Embryonic facial prominence (tissue), 1 donor: ENCODE results near the gene SSC4D.
"Not testable (repeated sequence)": the region's sequence is repeated elsewhere in the genome, so short reads cannot be mapped to it uniquely, and the experiment has no call there.

ENCODE experiments used
- DNase-seq: peaks from one replicate; pipeline ENCODE4 v3.0.0-alpha.2; 2016; ENCODE audit errors: extremely low spot score

Gene SSC4D

DNA sequence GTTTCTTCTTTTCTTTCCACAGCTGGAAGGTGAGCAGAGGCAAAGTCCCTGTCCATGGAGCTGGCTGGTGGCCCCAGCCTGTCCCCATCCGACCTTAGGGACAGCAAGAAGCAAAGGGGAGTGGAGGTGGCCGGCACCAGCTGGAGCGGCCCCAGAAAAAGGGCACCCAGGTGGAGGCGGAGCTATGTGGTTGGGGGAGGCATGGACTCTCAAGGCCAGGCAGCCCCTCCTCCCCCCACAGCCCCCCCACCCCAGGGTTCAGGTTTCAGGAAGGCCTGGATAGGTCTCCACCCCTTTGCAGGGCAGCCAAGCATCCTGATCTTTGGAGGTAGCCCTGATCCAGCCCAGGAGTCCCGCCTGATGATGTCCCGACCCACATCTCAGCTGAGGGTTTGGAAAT is at the start of gene SSC4D:
Gene SSC4D, minus strand, starts transcription at position 161 of the 400 bp plus-strand sequence. CDS start 5,258 bp downstream, outside the sequence.
- DNase-seq, result no peak

DNA sequence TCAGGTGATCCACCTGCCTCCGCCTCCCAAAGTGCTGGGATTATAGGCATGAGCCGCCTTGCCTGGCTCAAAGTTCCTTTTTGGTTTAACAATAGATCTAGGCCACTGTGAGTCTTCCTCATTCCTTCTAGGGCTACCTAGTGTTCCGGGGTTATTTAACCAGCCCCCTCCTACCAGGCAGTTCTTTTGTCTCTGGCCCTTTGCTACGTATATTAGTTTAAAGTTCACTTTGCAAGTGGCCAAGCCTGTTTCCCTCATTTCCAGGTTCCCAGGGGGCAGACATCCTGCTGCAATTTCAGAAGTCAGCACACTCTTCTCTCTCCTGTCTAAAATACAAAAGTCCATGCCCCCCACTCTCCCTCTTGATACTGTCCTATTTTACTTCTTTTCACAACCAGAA is 49.0 kb upstream of the SSC4D start:
- DNase-seq, result not testable (repeated sequence)

- DNase-seq, result not testable (repeated sequence)
Observed at GRCh38 chr7:76457017-76457416, 47.5 kb upstream of the SSC4D start.

GRCh38 chr7:76445577-76446008 is 36.1 kb upstream of the SSC4D start:
- not testable (repeated sequence) for DNase-seq

DNA sequence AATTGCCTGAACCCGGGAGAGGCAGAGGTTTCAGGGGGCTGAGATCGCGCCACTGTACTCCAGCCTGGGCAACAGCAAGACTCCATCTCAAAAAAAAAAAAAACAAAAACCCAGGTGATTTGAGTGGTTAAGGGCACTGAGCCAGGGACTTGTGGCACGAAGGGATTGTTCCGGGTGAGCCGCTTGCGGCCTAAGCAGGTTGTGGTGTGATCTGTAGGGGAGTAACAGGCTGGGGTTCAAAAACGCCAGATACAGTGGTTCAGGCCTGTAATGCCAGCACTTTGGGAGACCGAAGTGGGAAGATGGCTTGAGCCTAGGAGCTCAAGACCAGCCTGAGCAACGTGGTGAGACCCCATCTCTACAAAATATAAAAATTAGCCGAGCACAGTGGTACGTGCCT is 34.3 kb upstream of the SSC4D start:
- not testable (repeated sequence) for DNase-seq

DNA sequence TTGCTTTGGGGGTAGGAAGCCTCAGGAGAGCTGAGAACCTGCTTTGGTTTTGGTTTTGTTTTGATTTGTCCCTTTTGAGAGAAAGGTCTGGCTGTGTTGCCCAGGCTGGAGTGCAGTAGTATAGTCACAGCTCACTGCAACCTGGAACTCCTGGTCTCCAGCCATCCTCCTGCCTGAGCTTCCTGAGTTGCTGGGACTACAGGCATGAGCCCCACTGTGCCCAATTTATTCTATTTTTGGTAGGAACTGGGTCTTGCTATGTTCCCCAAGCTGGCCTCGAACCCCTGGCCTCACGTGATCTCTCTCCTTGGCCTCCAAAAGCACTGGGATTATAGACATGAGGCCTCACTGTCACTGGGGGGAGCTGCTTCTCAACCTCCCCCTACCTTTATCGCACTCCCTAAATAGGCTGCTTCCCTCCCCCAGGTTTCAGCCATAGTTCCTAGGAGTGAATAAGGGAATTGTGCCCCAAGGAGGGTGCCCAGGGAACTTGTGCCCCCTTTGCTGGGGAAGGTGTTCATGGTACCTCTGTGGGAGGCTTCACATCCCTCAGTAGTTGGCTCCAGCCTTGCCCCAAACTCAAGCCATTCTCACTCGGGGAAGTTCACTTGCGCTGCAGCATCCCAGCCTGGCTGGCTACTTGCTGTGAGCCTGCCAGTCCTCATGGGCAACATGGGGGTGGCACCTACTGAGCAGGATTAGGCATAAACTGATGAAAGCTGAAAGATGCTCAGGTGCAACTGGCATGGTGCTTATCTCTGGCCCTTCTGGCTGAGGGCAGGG is 33.4 kb upstream of the SSC4D start:
- not testable (repeated sequence) for DNase-seq

- not testable (repeated sequence) for DNase-seq
Observed at GRCh38 chr7:76441792-76442191, 32.3 kb upstream of the SSC4D start.

GRCh38 chr7:76440404-76440803 is 30.9 kb upstream of the SSC4D start:
- not testable (repeated sequence) for DNase-seq

- not testable (repeated sequence) for DNase-seq
Observed at GRCh38 chr7:76439120-76439888, 29.8 kb upstream of the SSC4D start.

DNA sequence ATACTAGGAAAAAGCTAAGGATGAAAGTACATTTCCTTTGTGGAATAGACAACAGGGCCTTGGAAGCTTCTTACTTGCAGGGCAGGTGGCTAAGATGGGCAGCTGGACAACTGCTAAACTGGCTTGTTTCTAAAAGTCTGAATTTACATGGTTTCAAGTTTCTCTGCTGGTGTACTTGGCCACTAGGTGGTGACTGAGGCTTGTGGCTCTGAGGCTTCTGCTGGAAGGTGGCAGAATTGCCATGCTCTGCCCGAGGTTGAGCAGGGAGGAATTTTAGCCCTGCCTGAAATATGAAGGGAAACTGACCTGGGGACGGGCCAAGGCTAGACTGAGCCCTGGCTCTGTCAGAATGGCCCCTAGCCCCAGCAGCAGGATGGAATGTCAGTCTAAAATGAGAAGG is 28.4 kb upstream of the SSC4D start:
- DNase-seq, result peak; percentile 34

- DNase-seq, result no peak
Observed at GRCh38 chr7:76430836-76431235, 21.3 kb upstream of the SSC4D start.

GRCh38 chr7:76430211-76430610 is 20.7 kb upstream of the SSC4D start:
- DNase-seq, result no peak

GRCh38 chr7:76428868-76429805 is 19.6 kb upstream of the SSC4D start:
- no peak for DNase-seq

DNA sequence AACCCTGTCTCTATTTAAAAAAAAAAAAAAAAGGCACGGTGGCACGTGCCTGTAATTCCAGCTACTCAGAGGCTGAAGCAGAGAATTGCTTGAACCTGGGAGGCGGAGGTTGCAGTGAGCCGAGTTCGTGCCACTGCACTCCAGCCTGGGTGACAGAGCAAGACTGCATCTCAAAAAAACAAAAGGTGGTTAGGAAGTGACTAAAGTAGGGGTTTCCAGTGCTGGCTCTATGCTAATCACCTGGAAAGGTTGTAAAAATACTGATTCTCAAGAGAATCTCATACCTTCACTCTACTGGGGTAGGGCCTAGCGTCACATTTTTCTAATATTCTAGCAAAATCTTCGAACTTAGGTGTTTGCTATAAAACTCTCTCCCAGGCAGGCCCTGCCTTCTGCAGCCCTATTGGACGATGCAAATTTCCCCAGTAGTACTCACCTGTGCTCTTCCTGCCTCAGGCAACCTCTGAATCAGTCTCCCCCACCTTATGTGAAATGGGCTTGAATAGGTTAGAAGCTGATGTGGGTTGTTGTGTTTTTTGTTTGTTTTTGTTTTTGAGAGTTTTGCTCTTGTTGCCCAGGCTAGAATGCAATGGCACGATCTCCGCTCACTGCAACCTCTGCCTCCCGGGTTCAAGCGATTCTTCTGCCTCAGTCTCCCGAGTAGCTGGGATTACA is 18.8 kb upstream of the SSC4D start:
- DNase-seq, result no peak

DNA sequence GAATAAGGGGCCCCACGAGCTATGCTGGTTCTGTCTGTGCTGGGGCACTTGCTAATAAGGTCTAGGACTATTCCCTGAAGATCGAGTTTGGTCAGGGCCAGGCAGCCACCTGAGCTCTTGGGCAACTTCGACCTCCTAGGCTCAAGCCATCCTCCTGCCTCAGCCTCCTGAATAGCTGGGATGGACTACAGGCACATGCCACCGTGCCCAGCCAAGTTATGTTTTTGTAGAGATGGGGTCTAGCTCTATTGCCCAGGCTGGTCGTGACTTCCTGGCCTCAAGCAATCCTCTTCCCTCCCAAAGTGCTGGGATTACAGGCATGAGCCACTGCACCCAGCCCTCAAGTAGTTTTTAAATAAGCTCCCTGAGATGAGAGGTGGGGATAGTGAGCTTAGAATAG is 18.1 kb upstream of the SSC4D start:
- DNase-seq, result no peak

DNA sequence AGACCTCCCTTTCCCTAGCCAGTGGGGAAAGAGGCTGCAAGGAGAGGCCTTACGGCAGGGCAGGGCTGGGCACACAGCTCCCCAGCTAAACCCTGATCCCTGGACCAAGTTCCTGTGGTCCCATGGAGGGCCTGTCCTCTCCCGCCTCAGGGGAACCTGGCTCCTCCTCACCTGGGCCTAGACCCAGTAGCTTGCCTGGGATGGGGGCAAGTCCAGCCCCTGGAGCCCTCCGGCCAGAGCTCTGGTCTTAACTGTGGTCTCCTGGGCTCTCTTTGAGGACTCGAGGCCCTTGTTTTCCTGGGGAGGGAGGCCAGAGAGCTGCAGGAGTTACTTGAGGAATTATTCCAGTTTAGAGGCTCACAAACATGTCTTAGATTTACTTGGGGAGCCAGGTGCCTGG is 16.7 kb upstream of the SSC4D start:
- no peak for DNase-seq

DNA sequence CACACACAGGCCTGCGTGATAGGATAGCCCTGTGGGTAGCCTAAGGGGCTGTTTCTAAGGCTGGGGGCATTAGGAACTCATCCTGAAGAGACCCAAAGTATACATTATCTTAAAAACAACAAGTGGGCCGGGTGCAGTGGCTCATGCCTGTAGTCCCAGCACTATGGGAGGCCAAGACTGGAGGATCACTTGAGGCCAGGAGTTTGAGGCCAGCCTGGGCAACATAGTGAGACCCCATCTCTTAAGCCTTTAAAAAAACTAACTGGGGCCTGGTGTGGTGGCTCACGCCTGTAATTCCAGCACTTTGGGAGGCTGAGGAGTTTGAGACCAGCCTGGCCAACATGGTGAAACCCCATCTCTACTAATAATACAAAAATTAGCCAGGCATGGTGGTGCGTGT is 16.1 kb upstream of the SSC4D start:
- DNase-seq, result not testable (repeated sequence)

- DNase-seq, result no peak
Observed at GRCh38 chr7:76425156-76425555, 15.7 kb upstream of the SSC4D start.

DNA sequence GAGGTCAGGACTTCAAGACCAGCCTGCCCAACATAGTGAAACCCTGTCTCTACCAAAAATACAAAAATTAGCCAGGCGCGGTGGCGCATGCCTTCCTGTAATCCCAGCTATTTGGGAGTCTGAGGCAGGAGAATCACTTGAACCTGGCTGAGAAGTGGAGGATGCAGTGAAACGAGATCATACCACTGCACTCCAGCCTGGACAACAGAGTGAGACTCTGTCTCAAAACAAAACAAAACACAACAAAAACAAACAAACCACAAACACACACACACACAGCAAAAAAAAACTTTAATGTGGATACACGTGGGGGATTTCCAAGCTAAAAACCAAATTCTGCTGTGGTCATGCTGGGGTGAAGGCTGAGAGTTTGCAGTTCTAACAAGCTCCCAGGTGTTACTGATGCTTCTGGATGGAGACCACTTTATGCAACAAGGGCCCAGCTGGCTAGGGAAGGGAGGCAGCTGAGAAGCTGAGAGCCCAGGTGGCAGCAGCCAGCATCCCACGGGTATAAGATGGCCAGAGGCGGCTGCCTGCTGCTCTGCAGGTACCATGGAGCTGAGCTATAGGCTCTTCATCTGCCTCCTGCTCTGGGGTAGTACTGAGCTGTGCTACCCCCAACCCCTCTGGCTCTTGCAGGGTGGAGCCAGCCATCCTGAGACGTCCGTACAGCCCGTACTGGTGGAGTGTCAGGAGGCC is 15.1 kb upstream of the SSC4D start, which contains the start of gene ZP3:
Gene ZP3, plus strand, starts transcription at position 538 of the 699 bp plus-strand sequence. Its CDS starts 15 bp downstream, at position 553.
- no peak for DNase-seq

- DNase-seq, result peak; percentile 25
Observed at GRCh38 chr7:76423666-76424412, 14.3 kb upstream of the SSC4D start.
